ENCODE results near the gene ADGRL1.
"Not testable (repeated sequence)": the region's sequence is repeated elsewhere in the genome, so short reads cannot be mapped to it uniquely, and the experiment has no call there.

ADGRL1 gene

DNA sequence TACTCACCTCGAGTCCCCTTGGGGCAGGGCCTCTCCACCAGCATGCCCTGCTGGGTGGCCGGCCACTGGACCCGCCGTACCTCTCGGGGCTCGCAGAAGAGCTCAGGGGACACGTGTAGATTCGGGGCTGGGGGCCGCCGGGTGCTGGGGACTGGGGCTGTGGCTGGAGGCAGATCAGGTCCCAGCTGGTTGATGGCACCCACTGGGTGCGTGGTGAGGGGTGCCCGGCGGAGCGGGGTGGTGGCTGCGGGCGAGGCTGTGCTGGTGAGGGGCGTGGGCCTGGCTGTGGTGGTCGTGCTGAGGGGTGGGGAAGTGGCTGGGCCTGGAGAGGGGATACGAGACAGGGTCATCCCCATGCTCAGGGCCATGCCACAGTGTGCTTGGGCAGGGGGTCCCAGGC is 44.7 kb downstream of the ADGRL1 start:
- no peak for DNase-seq (ENCODE audit: low spot score)

DNA sequence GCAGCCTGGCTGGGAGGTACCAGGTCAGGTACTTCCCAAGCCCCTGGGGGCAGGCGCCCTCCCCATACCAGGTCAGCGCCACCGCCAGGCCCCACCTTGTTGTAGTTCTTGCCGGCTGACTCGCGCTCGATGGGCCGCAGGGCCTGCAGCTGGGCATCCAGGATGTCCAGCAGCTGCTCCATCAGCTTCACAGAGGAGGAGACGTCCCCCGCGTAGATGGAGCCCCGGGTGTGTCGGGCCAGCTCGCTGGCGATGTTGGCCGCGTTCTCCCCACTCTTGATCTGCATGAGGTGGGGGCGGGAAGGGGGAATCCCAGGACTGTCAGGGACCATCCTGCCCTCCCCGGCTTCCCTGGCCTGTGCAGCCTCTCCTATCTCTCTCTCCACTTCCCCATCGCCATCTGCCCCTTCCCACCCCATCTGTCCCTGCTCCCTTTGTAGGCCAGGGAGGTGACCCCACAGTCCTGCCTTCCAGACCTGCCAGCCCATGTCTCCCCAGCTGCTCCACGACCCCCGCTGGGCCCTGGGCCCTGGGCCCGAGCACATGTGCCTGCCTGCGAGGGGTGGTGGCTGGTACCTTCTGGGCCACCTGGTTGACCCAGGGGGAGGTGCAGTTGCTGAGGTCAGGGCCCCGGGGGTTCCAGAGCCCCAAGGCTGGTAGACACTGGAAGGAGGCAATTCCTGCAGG is 45.8 kb downstream of the ADGRL1 start:
- no peak for DNase-seq (ENCODE audit: low spot score)

DNA sequence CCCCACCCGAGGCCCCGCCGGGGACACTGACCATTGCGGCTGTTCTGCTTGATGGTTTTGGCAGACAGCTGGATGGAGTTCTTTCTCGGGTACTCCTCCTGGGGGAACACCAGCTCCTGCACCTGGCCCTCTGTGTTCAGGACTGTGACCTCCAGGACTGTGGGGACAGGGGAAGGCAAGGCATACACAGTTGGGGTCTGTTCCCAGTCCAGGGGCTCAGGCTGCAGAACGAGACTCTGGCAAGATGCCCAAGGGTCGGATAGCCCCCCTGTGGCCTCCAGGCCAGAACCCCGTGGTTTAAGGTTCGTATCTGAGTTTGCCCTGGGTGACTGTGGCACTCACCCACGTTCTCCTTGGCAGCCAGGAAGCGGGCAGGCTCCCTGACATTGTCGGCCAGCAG is 46.9 kb downstream of the ADGRL1 start:
- no peak for DNase-seq (ENCODE audit: low spot score)

DNA sequence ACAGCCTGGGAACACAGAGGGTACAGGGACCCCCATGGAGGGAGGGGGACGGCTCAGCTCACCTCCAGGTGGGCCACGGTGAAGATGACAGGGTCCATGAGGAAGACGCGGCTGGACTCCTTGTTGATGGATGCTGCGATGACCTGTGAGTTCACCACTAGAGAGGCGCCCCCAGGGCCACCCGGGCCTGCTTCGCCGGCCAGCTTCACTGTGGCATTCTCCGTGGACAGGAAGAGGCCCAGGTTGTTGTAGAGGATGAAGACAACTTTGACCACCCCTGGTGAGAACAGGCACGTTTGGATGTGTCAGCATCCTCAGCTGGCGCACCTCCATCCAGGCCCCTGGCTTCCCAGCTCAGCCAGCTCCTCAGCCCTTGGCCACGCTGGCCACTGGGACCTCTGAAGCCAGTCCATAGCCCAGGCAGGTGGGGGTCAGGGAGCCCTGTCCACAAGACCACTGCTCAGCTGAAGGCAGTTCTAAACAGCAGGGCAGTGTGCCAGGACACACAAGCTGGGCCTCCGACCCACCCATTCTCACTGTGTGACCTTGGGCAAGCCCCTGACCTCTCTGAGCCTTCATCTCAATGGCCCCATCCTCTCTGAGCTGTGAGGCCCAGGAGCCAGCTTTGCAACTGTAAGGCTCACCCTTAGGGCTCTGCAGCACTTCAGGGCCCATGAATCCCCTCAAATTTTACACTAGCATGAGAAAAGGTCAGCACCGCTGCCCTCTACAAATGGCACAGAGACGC is 47.5 kb downstream of the ADGRL1 start:
- DNase-seq (ENCODE audit: low spot score) = no peak

DNA sequence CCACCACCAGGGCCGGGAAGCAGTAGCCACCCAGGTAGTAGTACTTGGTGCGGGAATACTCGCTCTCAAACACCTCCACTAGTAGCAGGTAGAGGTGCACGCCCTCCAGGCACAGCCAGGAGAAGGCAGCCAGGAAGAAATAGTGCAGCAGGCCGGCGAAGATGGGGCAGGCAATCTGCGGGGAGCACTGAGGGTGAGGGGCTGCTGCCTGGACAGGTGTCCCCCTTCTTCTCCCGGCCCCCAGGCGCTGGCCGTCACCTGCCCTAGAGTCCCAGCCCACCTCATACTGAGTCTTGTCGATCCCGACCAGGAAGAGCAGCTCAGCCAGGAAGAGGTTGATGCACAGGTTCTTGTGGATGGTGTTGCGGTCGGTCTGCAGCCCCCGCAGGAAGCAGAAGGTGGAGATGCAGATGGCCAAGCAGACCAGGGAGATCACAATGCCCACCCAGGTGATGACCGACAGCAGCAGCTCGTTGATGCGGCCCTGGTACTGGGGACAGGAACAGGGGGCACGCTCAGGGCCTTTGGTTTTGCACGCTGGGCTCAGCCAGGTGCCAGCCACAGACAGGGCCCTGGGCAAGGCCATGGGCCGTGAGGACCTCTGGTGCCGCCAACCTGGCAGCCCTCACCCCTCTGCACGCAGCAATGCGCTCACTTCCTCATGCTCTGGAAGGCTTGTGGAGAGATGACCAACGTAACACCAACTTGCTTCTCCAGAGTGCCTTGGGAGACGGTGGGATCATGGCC is 48.8 kb downstream of the ADGRL1 start:
- DNase-seq (ENCODE audit: low spot score) = no peak

DNA sequence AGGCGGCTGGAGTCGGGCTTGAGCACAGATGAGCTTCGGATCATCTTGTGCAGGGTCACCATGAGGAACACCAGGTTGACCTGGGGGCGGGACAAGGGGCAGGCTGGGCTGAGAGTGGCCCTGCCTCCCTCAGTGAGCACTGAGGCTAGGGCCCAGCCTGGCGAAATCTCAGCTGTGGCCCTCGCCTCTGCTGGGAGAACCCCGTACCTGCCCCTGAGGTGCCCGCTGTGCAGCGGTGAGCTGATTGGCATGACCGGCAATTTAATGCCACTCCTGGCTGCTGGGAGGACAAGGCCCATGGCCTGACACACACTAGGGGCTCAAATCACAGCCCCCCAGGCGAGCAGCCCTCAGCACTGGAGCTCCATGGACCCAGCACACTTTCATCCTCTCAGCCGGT is 49.8 kb downstream of the ADGRL1 start:
- DNase-seq (ENCODE audit: low spot score) = no peak

DNA sequence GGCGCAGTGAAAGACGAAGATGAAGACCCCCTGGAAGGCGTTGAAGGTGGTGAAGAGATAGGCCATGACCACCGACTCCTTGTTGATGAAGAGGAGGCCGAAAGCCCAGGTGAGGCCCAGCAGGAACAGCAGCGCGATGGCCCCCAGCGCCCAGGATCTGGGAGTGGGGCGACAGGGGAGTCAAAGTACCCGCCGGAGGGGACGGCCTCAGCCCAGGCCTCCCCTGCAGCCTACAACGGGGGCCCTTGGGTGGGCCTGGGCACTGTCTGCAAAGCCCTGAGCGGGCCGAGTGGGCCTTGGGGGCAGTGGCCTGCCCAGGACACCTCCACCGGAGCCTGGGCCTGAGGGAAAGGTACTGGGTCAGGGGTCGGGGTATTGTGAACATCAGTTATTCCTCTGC is 50.6 kb downstream of the ADGRL1 start:
- no peak for DNase-seq (ENCODE audit: low spot score)

DNA sequence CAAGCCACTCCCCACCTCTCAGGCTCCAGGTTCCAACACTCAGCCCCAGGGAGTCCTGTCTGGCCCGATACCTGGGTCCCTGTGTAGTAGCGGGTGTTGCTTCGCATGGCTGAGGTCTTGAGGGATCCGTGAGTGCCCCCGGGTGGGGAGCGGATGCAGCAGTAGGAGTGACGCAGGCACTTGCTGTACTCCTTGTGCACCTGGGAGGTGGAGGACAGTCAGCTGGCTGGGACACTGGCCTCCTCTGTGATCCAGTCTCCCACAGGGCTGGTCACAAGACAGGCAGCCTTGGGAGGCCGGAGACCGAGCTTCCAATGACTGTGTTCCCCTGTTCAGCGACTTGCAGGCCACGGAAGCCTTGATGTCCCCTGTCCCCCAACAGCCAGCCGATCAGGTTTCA is 53.3 kb downstream of the ADGRL1 start:
- no peak for DNase-seq (ENCODE audit: low spot score)

DNA sequence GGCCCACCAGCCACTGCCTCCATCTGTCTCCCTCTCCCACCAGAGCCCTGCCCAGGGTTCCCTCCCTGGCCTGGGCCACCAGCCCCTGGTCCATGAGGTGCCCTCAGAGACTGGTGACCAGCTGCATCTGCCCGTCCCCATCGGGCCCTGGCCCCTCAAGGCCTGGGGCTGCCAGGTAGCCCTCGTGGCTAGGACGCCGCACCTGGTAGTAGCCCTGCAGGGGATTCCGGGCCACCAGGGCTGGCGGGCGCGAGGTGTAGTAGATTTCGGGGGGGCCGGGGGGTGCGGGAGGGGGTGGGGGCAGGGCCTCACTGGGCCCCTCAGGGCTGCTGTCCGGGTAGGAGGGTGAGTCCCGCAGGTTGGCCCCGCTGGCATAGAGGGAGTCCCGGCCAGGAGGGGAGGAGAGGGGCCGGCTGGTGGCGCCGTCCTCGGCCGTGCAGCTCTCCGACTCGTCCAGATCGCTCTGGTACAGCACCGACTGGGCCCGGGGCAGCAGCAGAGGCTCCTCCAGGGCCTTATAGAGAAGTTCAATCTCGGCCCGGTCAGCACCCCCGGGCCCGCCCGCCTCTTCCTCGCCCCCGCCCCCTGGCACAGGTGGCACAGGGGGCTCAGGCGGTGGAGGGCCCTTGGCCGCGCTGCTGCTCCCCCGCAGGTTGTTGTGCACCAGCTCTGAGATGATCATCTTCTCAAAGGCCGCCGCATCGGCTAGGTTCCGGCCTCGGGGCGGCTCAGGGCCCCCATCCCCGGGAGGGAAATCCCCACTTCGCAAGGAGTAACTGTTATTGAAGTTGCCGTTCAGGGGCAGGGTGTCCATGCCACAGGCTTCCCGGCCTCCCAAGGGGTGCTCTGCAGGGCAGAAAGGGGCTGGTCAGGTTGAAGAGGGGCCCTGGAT is 55.0 kb downstream of the ADGRL1 start:
- DNase-seq (ENCODE audit: low spot score) = no peak

DNA sequence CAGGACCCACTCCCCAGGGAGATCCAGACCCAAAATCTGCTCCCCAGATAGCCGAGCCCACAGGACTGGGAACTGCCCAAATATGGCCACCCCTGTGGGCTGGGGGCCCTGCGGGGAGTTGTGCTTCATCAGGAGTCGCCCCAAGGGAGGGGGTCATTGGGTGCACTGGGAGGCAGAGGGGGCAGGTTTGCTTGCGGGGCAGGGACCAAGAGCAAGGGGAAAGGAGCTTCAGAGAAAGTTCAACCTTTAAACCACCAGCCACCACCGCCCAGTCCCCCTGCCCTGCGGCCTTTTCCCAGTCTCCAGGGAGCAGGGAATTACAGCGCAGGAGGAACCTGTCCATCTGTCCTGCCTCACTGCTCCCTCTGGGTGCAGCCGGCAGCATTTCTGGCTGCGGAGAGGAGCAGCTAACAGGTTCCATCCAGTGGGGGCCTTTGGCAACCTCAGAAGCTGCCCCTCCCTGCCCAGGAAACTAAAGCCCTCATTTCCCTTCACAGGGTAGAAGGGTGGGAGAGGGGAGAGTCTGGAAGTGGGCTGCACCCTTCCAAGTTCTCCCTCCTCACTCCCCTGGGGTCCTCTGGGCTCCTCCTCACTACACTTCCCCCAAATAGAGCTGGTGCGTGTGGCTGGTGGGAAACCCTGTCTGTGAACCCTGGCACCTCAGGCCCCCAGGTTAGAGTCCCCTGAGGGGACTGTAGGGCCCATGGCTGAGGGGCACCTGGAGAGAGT is 55.8 kb downstream of the ADGRL1 start:
- DNase-seq (ENCODE audit: low spot score) = no peak

DNA sequence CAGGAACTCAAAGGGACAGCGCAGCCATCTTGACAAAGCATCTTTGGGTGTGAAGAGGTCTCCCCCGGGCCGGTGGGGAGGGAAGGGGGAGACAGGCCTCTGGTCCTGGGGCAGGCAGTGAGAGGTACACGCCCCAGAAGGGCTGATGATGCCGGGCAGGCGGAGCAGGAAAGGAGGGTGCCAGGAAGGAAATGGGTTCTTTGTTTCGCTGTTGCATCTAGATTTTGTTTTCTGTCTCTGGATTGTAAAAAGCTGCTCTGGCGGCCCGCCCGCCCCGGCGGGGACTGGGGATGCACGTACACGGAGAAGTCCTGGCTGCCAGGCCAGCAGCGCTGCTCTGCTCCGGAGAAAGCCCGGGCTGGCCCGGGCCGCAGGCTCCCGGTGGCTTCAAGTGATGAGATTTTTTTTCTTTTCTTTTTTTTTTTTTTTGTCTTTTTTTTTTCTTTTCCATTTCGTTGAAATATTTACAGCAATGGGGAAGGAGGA is 56.4 kb downstream of the ADGRL1 start:
- DNase-seq (ENCODE audit: low spot score) = no peak

DNA sequence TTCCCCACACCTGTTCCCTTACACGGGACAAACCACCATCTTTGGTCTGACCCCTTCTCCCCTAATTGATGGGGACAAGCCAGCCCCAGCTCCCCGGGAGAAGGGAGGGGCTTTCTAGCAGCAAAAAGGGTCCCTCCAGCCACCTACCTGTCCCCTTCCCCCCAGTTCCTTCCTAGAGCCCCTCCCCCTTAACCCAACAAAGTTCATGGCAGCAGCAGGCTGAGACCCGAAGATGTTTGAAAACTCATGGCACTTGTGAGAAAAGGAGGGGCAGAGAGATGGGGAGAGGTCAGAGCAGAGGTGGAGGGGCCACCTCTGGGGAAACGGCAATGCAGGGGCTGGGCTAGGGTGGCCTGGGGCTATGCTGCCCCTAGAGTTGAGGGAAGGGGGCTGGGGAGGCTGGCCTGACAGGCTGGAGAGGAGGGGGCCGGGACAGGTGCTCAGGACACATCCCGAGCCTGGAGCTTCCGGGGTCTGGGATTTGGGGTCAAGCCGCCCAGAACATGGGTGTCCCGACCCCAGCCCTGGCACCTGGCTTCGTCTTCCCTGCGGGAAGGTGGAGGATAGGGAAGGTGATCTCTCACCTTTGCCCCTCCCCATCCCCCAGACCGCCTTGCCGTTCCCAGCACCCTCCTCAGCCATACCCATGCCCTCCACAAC is 57.1 kb downstream of the ADGRL1 start:
- DNase-seq (ENCODE audit: low spot score) = no peak

DNA sequence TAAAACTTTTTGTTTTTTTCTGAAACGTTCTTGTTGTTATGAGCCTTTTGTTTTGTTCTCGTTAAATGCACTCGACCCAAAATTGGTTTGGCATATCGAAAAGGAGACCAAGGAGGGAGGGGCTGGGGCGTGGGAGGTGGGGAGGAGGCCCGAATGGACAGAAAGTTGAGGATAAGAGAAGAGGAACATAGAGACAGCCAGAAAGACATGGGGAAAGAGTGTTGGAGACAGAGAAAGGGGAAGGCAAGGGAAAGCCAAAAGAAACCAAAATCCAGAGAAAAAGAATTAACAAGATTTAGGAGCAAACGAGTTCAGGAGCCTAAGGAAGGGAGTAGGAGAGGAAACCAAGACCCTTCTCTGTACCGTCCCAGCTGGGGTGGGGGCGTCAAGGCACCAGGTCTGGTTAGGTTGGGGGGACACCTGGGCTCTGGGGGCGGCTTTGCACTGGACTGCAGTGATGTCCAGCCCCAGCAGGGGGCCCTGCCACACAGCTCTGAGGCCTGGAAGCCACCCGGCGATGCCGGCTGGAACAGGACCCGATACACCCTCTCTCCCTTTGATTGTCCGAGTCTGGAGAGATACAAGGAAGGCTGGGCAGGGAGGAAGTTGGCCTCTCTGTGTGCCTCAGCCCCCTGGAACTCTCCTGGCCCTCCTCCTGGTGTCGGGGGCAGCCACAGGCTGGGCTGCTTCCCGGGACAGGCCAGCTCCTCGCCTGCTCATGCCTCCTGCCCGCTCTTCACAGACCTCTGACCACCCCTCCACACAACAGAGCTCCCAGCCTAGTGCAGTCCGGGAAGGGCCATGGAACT is 58.0 kb downstream of the ADGRL1 start:
- no peak for DNase-seq (ENCODE audit: low spot score)

DNA sequence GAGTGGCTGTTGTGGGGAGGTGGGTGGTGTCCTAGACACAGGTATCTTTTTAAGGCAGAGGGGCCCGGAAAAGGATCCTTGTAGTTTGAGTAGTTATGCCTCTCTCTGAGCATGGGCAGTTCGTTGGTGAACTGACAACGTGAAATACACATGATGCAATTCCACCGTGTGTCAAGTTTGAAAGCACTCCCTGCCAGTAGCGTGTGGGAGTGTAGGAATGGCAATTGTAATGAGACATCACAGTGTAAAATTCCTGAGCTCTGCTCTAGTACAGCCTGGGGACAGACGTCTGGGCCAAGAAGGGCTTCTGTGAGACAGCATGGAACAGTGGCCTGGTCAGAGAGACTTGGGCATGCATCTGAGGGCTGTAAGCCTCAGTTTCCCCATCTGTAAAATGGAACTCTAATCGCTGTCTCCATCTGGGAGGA is 59.2 kb downstream of the ADGRL1 start:
- DNase-seq (ENCODE audit: low spot score) = no peak

DNA sequence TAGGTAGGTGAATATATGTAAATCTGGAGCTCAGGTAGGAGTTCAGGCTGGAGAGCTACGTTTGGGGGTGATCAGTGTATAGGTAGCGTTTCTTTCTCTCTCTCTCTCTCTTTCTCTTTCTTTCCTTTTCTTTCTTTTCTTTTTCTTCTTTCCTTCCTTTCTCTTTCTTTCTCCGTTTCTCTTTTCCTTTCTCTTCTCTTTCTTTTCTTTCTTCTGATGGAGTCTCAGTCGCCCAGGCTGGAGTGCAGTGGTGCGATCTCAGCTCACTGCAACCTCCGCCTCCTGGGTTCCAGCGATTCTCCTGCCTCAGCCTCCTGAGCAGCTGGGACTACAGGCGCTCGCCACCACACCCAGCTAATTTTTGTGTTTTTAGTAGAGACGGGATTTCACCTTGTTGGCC is 59.8 kb downstream of the ADGRL1 start:
- not testable (repeated sequence) for DNase-seq (ENCODE audit: low spot score)

DNA sequence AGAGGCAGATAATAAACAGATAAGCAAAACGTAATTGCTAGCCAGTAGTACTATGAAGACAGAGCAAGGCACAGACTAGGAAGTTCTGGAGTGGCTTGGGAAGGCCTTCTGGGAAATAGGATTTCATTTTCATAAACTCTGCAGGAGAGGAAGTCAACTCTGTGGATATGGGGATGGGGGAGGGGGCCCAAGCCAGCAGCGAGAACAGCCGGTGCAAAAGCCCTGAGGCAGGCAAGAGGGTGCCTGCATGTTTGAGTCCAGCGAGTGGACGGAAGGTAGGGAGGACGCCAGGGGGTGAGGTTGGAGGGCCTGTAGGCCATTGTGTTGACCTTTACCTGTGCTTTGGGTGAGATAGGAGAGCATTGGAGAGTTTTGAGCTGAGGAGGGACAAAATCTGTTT is 60.6 kb downstream of the ADGRL1 start:
- no peak for DNase-seq (ENCODE audit: low spot score)

DNA sequence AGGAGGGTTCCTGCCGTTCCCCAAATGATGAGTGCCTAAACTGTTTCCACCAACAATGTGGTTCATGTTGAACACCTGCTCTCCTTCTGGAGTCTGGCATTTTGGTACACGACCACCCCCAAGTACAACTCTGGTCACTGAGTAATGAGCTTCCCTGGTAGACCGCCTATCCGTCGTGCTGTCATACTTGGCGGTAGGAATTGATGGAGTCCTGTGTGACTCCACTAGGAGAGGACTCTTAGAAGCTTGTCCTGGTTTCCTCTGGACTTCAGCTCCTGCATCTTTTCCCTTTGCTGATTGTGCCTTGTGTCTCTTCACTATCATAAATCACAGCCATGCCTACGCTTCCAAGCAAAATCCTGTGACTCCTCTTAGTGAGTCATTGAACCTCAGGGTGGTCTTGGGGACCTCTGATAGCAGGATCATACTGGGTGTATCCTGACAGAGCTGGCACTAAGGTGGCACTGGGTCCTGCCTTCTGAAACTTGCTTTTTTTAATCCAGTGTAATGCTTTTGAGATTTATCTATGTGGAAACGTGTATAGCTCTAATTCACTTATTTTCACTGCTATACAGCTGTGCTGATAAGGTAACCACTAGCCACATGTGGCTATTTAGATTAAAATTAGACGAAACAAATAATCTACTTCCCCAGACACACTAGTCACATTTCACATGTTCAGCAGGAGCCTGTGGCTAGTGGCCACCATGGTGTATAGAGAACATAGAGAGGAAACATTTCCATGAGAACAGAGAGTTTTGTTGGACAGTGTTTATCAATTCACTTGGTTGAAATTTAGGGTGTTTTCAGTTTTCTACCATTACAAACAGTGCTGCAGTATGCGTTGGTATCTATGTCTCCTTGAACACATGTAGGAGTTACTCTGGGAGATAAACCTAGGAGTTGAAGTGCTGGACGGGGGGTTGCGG is 63.4 kb downstream of the ADGRL1 start:
- peak; percentile 49 for DNase-seq (ENCODE audit: low spot score)

DNA sequence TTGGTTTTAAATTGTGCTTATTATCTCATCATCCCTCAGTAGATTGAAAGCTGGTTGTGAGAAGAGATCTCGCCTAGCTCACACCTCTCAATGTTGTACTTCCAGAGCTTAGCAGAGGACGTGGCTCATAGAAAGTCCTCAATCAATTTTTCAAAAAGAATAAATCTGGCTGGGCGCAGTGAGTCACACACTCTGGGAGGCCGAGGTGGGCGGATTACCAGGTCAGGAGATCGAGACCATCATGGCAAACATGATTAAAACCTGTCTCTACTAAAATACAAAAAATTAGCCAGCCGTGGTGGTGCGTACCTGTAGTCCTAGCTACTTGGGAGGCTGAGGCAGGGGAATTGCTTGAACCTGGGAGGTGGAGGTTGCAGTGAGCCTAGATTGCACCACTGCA is 64.9 kb downstream of the ADGRL1 start:
- DNase-seq (ENCODE audit: low spot score) = no peak

DNA sequence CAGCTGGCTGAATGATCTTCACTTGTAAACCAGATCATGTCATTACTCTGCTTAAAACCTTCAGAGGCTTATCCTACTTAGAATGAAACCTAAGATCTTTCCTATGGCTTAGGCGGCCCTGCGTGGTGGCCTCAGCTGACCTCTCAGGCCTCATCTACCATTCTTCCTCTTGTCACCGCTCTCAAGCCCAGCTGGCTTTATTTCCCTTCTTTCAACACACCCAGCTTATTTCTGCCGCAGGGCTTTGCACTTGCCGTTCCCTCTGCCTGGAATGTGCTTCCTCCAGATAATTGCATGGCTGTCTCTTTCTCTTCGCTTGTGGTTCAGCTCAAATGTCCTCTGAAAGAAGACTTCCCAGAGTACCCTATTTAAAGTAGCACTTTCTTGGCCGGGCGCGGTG is 66.0 kb downstream of the ADGRL1 start:
- DNase-seq (ENCODE audit: low spot score) = no peak
